Type B pancreatic cell (in vitro differentiated cells): ENCODE data around the gene LRRK1. TPM values are rescaled to one million over a fixed set of nuclear protein-coding genes. Genes with fewer than 3 reads are reported as not detected.
A peak's percentile ranks its signal among the peaks of the same experiment; 100 is the strongest.

Experiments
- DNase-seq: peaks from one replicate; pipeline ENCODE4 v3.0.0; 2021; ENCODE audit warnings: mixed read lengths; ENCODE audit not compliant: unreplicated experiment; ENCODE audit errors: extremely low spot score
- H3K27ac Mint-ChIP-seq: 2 replicates; pipeline ENCODE4 v1.8.0; 2021; ENCODE audit warnings: mild to moderate bottlenecking, mixed read lengths
- H3K27me3 Mint-ChIP-seq: 2 replicates; pipeline ENCODE4 v1.8.0; 2021; ENCODE audit warnings: mixed read lengths
- H3K36me3 Mint-ChIP-seq: 2 replicates; pipeline ENCODE4 v1.8.0; 2021; ENCODE audit warnings: mixed read lengths
- H3K4me1 Mint-ChIP-seq: one replicate; pipeline ENCODE4 v1.8.0; 2021; ENCODE audit warnings: mixed read lengths; ENCODE audit not compliant: unreplicated experiment
- H3K4me3 Mint-ChIP-seq: 2 replicates; pipeline ENCODE4 v1.8.0; 2021; ENCODE audit warnings: mild to moderate bottlenecking, mixed read lengths
- H3K9me3 Mint-ChIP-seq: 2 replicates; pipeline ENCODE4 v1.8.0; 2021; ENCODE audit warnings: mixed read lengths
- total RNA-seq: library from RNA; stranded (reverse); gene quantifications from 2 replicates; pipeline ENCODE4 v1.2.1, GENCODE V29; 2021; ENCODE audit warnings: low replicate concordance
- TF ChIP-seq, protein P1 (sequence below): fragments of 200-600 bp; sonication (generic); conservative IDR thresholded peaks from 2 replicates; pipeline ENCODE4 v1.5.0; 2021; ENCODE audit warnings: antibody characterized with exemption, mild to moderate bottlenecking

The LRRK1 gene
- total RNA-seq, 1 donor from 2014 or later, result 2.0 TPM

DNA sequence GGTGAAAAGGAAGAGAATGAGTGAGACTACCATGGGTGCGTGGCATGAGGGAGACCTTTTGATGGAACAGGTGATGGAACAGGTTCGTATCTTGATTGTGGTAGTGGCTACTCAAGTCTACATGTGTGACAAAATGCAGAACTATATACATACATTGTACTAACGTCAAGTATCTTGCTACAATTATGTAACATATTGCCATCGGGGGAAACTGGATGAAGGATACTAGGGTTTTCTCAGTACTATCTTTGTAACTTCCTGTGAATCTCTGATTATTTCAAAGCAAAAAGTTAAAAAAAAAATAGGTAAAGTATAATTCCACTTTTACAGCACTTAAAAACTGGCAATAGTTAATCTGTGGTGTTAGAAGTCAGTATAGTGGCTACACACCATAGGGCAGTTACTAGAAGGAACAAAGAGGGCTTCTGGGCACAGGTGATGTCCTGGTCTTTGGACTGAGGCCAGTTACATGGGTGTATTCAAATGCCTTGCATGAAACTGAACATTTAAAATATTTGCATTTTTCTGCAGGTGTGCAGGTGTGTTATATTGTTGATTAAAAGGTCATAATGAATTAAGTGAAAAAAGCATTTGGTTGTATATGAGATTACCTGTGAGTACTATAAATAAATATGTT is 61.4 kb downstream of the LRRK1 start:
- Mint-ChIP-seq H3K27me3 (peaks cover 61% of the 10 kb centered on the region), H3K9me3 (peaks cover 10% of the 10 kb centered on the region), H3K36me3 (no peaks in the 10 kb centered on the region), H3K4me3 (no peak overlapping the region), H3K4me1 (no peaks in the 10 kb centered on the region), H3K27ac (no peak overlapping the region)
- TF ChIP-seq, protein P1, sequence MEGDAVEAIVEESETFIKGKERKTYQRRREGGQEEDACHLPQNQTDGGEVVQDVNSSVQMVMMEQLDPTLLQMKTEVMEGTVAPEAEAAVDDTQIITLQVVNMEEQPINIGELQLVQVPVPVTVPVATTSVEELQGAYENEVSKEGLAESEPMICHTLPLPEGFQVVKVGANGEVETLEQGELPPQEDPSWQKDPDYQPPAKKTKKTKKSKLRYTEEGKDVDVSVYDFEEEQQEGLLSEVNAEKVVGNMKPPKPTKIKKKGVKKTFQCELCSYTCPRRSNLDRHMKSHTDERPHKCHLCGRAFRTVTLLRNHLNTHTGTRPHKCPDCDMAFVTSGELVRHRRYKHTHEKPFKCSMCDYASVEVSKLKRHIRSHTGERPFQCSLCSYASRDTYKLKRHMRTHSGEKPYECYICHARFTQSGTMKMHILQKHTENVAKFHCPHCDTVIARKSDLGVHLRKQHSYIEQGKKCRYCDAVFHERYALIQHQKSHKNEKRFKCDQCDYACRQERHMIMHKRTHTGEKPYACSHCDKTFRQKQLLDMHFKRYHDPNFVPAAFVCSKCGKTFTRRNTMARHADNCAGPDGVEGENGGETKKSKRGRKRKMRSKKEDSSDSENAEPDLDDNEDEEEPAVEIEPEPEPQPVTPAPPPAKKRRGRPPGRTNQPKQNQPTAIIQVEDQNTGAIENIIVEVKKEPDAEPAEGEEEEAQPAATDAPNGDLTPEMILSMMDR, result no peak
- no peak for DNase-seq

DNA sequence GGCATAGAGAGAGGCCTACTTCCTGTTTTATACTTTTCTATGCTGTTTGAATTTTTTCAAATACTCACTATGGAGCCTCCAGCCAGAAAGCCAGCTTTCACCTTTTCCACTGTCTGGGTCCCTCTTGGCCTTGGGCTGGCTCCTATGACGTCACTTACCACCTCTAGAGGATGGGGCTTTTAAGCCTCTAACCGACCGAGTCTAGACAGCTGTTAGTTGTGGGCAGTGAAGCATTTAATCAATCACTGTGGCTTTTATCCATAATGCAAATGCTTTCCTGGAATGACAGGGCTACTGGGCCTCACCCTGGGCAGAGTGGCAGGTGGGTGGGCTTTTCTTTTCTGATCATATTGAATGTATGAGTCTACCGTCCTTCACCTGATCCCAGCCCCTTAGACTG is 61.9 kb downstream of the LRRK1 start:
- Mint-ChIP-seq H3K9me3 (peaks cover 10% of the 10 kb centered on the region), H3K27ac (no peak overlapping the region), H3K36me3 (no peaks in the 10 kb centered on the region), H3K27me3 (peaks cover 56% of the 10 kb centered on the region), H3K4me3 (no peak overlapping the region), H3K4me1 (no peaks in the 10 kb centered on the region)
- no peak for DNase-seq
- TF ChIP-seq, protein P1, result no peak

DNA sequence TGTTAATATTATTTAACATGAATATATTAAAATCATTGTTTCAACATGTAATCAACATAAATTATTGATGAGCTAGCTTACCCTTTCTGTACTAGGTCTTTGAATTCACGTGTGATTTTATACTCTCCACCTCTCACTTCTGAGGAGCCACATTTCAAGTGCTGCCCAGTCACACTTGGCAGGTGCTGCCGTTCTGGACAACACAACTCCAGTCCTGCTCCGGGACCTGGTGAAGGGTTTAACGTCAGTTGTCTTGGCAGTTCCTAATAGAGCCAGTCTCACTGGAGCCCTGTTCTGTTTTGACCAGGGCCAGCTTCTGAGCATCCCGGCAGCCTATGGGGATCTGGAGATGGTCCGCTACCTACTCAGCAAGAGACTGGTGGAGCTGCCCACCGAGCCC is 64.1 kb downstream of the LRRK1 start:
- peaks cover 8% of the 10 kb centered on the region for H3K4me1 Mint-ChIP-seq
- H3K9me3 Mint-ChIP-seq, result peaks cover 10% of the 10 kb centered on the region
- H3K27me3 Mint-ChIP-seq, result peaks cover 41% of the 10 kb centered on the region
- DNase-seq, result no peak
- TF ChIP-seq, protein P1, result no peak
- H3K4me3 Mint-ChIP-seq, result no peak overlapping the region
- H3K36me3 Mint-ChIP-seq, result no peaks in the 10 kb centered on the region
- no peak overlapping the region for H3K27ac Mint-ChIP-seq

DNA sequence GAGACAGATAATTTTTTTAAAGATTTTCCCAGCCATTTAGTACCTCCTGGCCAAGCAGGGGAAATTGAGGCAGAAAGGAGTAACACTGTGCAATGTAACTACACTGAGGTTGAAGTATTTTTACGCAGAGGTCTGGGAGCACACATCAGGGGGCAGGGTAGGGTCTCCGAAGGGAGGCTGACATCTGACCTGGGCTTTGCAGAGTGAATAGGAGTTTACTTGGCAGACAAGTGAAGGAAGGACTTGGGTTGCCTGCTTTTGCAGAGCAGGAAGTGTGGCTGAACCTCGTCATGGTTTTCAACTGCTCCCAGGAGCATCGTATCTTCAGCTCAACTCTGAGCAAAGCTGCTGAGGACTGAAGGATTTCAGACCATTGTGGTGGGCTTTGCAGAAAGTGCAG is 66.2 kb downstream of the LRRK1 start:
- Mint-ChIP-seq H3K4me3 (no peak overlapping the region), H3K4me1 (peaks cover 8% of the 10 kb centered on the region), H3K27me3 (peaks cover 23% of the 10 kb centered on the region), H3K36me3 (no peaks in the 10 kb centered on the region), H3K9me3 (peaks cover 6% of the 10 kb centered on the region), H3K27ac (no peak overlapping the region)
- TF ChIP-seq, protein P1, result no peak
- no peak for DNase-seq

DNA sequence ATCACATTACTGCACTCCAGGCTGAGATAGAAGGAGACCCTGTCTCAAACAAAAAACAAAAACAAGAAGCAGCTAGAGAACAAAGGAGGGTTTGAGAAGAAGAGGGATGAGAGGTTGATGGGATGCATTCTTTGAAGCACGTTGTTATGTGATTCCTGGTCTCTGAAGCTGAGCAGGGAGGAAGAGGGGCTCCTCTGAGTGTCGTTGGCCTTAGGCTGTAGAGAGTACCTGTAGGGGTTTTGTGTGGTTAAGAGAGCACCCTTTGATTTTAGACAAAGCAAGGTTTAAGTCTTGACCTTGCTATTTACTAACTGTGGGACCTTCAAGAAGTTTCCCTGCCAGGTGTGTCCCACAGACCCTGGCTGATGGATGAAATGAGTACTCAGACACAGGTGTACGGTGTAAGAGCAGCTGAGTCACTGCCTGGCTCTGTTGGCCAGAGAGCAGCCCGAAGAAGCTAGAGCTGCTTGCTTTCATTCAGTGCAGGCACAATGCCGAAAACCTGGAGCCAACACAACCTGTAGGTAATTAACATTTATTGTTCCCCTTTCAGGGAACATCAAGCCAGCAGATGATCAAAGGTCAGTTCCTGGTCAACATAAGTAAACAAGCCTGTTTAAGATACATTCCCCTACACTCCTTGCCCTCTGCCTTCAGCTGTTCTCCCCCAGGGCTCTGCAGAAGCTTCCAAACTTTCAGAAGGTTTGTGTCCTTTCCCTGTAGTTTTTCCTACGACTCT is 67.2 kb downstream of the LRRK1 start:
- Mint-ChIP-seq H3K4me1 (peaks cover 8% of the 10 kb centered on the region), H3K27me3 (peaks cover 21% of the 10 kb centered on the region), H3K9me3 (peaks cover 6% of the 10 kb centered on the region), H3K36me3 (no peaks in the 10 kb centered on the region), H3K27ac (peak overlapping the region; percentile 5), H3K4me3 (no peak overlapping the region)
- DNase-seq, result no peak
- TF ChIP-seq, protein P1, result no peak
